NB4 (cell line): ENCODE results near the gene KIR3DL2.
A peak's percentile ranks its signal among the peaks of the same experiment; 100 is the strongest.

Experiments
- DNase-seq: peaks from one replicate; pipeline ENCODE4 v3.0.0; 2010; ENCODE audit warnings: low read depth
- H3K4me3 ChIP-seq: one replicate; pipeline ENCODE4 v1.5.1; 2011; ENCODE audit warnings: mild to moderate bottlenecking, low read depth, low read length, moderate library complexity
- CTCF ChIP-seq: IDR thresholded peaks from one replicate; pipeline ENCODE4 v1.5.1; 2012; ENCODE audit warnings: low read depth, low read length
- MAX ChIP-seq: IDR thresholded peaks from 2 replicates; pipeline ENCODE4 v1.6.1; 2011; ENCODE audit warnings: low read depth, low read length
- MYC ChIP-seq: IDR thresholded peaks from 2 replicates; pipeline ENCODE4 v1.6.1; 2011; ENCODE audit warnings: low read depth, low read length
- POLR2A ChIP-seq: IDR thresholded peaks from 2 replicates; pipeline ENCODE4 v1.6.1; 2011; ENCODE audit warnings: mild to moderate bottlenecking; ENCODE audit not compliant: insufficient read length; ENCODE audit errors: extremely low read depth

The KIR3DL2 gene

GRCh38 chr19:54871696-54872095, 21.5 kb downstream of the KIR3DL2 start:
- no peak overlapping the region for H3K4me3 ChIP-seq
- no peak for TF ChIP-seq POLR2A
- TF ChIP-seq MYC: no peak
- TF ChIP-seq CTCF: no peak
- TF ChIP-seq MAX: no peak
- DNase-seq: no peak

GRCh38 chr19:54873990-54874389, 23.7 kb downstream of the KIR3DL2 start, which contains the start of gene FCAR:
TSS of gene FCAR (plus strand) at chr19:54874235. CDS start at chr19:54874290, 55 bp downstream.
- no peak within 1 kb of the TSS for H3K4me3 ChIP-seq
- TF ChIP-seq MAX (no peak), MYC (no peak), POLR2A (no peak), CTCF (no peak)
- DNase-seq: peak; percentile 72

- H3K4me3 ChIP-seq: no peak overlapping the region
- DNase-seq: peak; percentile 72
- no peak for TF ChIP-seq MYC
- no peak for TF ChIP-seq CTCF
- TF ChIP-seq MAX: no peak
Observed at GRCh38 chr19:54875506-54875905, 25.3 kb downstream of the KIR3DL2 start.

- TF ChIP-seq POLR2A: no peak
- no peak for TF ChIP-seq CTCF
- TF ChIP-seq MYC: no peak
- TF ChIP-seq MAX: no peak
- DNase-seq: no peak
- H3K4me3 ChIP-seq: no peak overlapping the region
Observed at GRCh38 chr19:54877471-54877870, 27.2 kb downstream of the KIR3DL2 start.

GRCh38 chr19:54881884-54882283, 31.6 kb downstream of the KIR3DL2 start:
- TF ChIP-seq POLR2A: no peak
- TF ChIP-seq CTCF: no peak
- TF ChIP-seq MAX: no peak
- TF ChIP-seq MYC: no peak
- DNase-seq: no peak
- H3K4me3 ChIP-seq: no peak overlapping the region

GRCh38 chr19:54882758-54883157, 32.5 kb downstream of the KIR3DL2 start:
- no peak overlapping the region for H3K4me3 ChIP-seq
- peak; percentile 26 for DNase-seq
- no peak for TF ChIP-seq MAX
- TF ChIP-seq POLR2A: no peak
- TF ChIP-seq MYC: no peak
- TF ChIP-seq CTCF: no peak
